BE2C (cell line): ENCODE measurements around the gene MYO9B.

Experiments
- DNase-seq: peaks from one replicate; pipeline ENCODE4 v3.0.0-alpha.2; 2020
- H3K27me3 ChIP-seq: fragments of 250-450 bp; sonication (Bioruptor Pico); 2 replicates; pipeline ENCODE4 v1.5.1; 2020; ENCODE audit warnings: mild to moderate bottlenecking
- H3K36me3 ChIP-seq: fragments of 250-450 bp; sonication (Bioruptor Pico); 2 replicates; pipeline ENCODE4 v1.5.1; 2020; ENCODE audit warnings: mild to moderate bottlenecking
- H3K4me1 ChIP-seq: fragments of 250-450 bp; sonication (Bioruptor Pico); 2 replicates; pipeline ENCODE4 v1.5.1; 2020
- H3K4me3 ChIP-seq: 2 replicates; pipeline ENCODE4 v1.5.1; 2011; ENCODE audit warnings: low read depth, low read length
- H3K9me3 ChIP-seq: fragments of 250-450 bp; sonication (Bioruptor Pico); 2 replicates; pipeline ENCODE4 v1.5.1; 2020
- TF ChIP-seq, protein P1 (sequence below): IDR thresholded peaks from 2 replicates; pipeline ENCODE4 v1.5.1; 2012; ENCODE audit warnings: mild to moderate bottlenecking, low read depth, low read length

MYO9B gene

DNA sequence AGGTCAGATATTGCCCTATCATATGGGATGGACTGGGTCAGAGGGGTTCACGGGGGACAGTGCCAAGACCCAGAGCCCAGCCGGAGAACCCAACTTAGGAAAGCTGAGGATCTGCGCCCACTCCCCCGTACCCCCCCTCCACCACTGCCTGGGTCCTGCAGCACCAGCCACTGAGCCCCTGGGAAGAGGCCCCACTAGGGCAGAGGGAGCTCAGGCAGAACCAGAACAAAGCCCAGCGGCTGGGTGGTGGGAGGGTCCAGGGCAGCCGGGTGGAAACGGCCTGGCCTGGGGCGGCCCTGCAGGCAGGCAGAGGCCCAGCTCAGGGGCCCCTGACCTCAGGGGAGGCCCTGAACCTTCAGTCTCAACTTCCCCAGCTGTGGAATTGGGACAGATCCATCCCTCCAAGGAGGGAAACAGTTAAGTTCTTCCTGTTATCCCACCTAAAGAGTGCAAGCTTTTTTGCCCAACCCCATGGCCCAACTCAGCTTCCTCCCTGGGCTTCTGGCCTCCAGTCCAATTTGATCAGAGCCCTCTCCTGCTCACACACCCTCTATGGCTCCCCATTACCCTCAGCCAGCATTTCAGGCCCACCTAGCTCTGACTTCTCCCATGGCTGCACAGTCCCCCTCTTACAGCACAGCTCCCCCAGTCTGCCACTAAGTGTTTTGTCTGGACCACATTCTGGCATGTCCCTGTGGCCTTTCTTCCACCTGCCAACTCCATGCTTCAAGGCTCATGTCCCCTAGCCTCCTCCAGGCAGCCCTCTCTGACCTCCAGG, 167.0 kb downstream of the MYO9B start:
- DNase-seq: no peak
- no peaks in the 10 kb centered on the region for H3K27me3 ChIP-seq
- H3K36me3 ChIP-seq: peaks cover 26% of the 10 kb centered on the region
- H3K4me3 ChIP-seq: peak overlapping the region; percentile 90; the same call in 1 of the 2 replicates
- no peaks in the 10 kb centered on the region for H3K9me3 ChIP-seq
- H3K4me1 ChIP-seq: peaks cover 11% of the 10 kb centered on the region
- TF ChIP-seq, protein P1, sequence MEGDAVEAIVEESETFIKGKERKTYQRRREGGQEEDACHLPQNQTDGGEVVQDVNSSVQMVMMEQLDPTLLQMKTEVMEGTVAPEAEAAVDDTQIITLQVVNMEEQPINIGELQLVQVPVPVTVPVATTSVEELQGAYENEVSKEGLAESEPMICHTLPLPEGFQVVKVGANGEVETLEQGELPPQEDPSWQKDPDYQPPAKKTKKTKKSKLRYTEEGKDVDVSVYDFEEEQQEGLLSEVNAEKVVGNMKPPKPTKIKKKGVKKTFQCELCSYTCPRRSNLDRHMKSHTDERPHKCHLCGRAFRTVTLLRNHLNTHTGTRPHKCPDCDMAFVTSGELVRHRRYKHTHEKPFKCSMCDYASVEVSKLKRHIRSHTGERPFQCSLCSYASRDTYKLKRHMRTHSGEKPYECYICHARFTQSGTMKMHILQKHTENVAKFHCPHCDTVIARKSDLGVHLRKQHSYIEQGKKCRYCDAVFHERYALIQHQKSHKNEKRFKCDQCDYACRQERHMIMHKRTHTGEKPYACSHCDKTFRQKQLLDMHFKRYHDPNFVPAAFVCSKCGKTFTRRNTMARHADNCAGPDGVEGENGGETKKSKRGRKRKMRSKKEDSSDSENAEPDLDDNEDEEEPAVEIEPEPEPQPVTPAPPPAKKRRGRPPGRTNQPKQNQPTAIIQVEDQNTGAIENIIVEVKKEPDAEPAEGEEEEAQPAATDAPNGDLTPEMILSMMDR: peak; percentile 7; the same call in 1 of the 2 replicates

DNA sequence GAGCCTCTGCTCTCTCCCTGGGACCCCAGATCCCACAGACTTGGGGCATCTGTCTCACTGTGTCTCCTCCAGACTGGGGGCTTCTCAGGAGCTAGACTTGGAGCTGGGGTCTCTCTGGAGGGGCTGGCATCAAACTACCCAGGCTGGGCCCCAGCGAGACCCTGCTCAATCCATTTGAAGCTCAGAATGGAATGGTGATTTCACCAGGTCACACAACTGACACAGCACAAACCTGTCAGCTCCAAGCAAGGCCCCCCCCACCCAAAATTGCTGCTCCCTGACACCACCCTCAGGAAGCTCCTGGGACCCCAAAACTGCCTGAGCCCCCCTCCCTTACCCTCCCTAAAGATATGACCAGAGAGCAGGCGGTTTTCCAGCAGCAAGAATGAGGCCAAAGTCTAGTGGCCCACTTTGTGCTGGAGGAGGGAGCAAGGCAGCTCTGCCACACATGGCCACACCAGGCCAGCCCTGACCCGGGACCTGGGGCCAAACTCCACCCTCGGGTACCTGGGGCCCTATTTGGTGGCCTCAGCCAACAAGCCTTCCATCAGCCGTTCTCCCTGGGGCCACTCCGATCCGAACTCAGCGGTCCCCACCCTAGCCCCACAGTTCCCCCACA, 167.7 kb downstream of the MYO9B start:
- DNase-seq: no peak
- TF ChIP-seq, protein P1: no peak
- Histone ChIP-seq H3K27me3 (no peaks in the 10 kb centered on the region), H3K36me3 (peaks cover 19% of the 10 kb centered on the region), H3K4me1 (peaks cover 11% of the 10 kb centered on the region), H3K9me3 (no peaks in the 10 kb centered on the region), H3K4me3 (peak overlapping the region; percentile 90)

DNA sequence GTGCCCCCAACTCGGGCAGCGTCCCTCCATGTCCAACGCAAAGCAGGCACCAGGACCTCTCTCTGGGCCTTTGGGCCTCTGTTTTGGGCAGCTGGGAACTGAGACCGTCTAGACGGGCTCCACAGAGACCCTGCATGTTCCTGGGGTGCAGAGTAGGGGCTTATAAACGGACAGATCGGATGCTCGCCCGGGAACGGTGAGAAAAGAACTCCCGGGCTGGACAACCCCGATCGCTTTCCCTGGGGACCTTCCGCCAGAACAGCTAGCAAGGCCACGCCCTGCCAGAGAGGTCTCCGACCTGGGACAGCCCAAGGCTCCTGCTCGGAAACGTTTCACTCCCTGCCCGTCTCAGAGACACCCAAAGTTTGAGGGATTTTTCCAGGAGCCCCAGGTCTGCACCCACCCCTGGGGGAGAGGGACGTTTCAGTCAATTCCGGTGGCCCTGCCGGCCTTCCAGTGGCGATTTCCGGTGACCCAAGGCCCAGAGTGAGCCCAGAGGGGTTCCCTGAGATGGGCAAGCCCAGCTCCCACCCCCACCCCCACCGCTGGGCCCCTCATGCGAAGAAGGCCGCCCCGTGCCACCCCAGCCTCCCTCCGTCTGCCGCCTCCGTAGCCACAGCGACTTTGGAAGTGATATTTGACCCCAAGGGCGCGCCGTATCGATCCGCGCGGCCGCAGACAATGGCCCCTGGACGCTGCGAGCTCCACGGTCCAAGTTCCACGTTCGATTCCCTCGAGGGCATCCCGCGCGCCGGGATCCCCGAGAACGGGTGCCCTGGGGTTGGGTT, 168.4 kb downstream of the MYO9B start:
- H3K4me1 ChIP-seq: peaks cover 11% of the 10 kb centered on the region
- H3K36me3 ChIP-seq: peaks cover 13% of the 10 kb centered on the region
- no peaks in the 10 kb centered on the region for H3K27me3 ChIP-seq
- H3K4me3 ChIP-seq: peak overlapping the region; percentile 90
- TF ChIP-seq, protein P1: no peak
- DNase-seq: peak; percentile 76
- H3K9me3 ChIP-seq: no peaks in the 10 kb centered on the region

DNA sequence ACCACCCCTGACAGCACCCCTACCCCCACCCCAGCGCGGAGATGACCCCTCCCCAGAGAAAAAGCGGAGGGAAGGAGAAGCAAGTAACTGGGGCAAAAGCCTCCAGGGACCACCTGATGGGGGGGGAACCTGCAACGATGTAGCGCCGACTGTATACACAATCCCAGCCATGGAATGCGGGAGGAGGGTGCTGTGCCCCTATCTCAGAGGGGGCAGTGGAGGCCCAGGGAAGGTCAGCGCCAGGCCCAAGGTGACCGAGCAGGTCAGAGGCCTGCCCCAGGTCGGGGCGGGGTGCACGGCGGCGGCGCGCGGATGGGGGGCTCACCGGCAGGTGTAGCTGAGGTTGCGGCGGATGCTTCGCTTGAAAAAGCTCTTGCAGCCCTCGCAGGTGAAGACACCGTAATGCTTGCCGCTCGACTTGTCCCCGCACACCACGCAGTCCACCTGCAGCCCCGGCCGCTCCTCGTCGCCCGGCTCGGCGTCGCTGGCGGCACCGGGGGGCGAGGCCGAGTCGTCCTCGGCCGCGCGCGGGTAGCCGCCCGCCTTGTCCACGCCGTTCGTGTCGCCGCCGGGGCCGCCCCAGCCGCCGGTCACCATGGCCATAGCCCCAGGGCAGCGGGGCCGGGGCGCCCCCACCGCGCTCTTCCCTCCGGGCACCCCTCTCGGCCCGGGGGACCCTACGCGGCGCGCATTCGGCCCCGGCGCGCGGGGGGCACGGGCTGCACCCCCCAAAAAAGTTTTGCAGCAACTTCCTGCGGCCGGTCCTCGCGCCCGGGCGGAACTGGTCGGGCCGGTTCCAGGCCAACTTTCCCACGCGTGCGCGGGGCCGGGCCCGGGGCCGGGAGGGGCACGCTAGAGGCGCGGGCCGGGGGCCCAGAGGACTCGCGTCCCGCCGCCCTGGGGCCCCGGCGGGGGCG, 169.3 kb downstream of the MYO9B start:
- TF ChIP-seq, protein P1: no peak
- no peaks in the 10 kb centered on the region for H3K27me3 ChIP-seq
- H3K4me3 ChIP-seq: peak overlapping the region; percentile 90
- H3K36me3 ChIP-seq: peaks cover 13% of the 10 kb centered on the region
- H3K9me3 ChIP-seq: no peaks in the 10 kb centered on the region
- H3K4me1 ChIP-seq: peaks cover 11% of the 10 kb centered on the region
- DNase-seq: no peak

DNA sequence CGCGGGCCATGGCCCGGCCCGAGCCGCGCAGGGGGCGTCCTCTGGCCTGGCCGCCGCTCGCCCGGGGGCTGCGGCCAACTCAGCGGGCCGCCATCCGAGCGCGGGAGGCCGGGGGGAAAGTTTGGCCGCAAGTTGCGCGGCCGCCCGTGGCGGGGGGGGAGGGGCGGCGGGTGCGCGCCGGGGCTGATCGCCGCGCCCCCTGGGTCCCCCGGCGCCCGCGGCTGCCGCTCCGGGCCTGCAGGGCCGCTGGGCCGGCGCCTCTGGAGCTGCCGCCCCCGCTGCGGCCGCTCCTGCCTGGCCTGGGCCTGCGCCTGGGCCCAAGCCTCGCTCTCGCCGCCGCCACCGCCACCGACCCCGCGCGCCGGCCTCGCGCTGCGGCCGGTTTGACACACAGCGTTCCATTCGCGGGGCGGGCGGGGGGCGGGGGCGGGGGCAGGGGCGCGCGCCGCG, 170.0 kb downstream of the MYO9B start, which contains the start of gene NR2F6:
Gene NR2F6 (minus strand): TSS at position 385 of the 450 bp plus-strand sequence. CDS start 699 bp downstream, outside the sequence.
- no peaks in the 10 kb centered on the region for H3K27me3 ChIP-seq
- peak within 1 kb of the TSS; percentile 90 for H3K4me3 ChIP-seq
- peaks cover 11% of the 10 kb centered on the region for H3K4me1 ChIP-seq
- TF ChIP-seq, protein P1: no peak
- no peaks in the 10 kb centered on the region for H3K9me3 ChIP-seq
- peaks cover 6% of the 10 kb centered on the region for H3K36me3 ChIP-seq
- DNase-seq: no peak
